Activated B cell treated with CpG ODN at 0.5 μM for 24 hours (primary cell): ENCODE data around the gene GPN1. TPM values are rescaled to one million over a fixed set of nuclear protein-coding genes. Genes with fewer than 3 reads are reported as not detected.

Experiments
- ATAC-seq: fragments of 200-7000 bp; cut with Tn5 transposase; one replicate; pipeline ENCODE4 v1.10.0; 2021; ENCODE audit warnings: low read depth, mild to moderate bottlenecking, moderate library complexity
- CTCF ChIA-PET: fragments of 350-600 bp; sonication (Branson Sonifier 250); formaldehyde crosslinking; loops from one replicate; lab custom pipeline; 2021; ENCODE audit warnings: antibody characterized with exemption; lab: Charles Lee
- POLR2A ChIA-PET: fragments of 350-600 bp; sonication (Branson Sonifier 250); formaldehyde crosslinking; loops from one replicate; lab custom pipeline; 2021; ENCODE audit warnings: antibody characterized with exemption; lab: Charles Lee
- DNase-seq: peaks from one replicate; pipeline ENCODE4 v3.0.0; 2022
- H3K27ac Mint-ChIP-seq: one replicate; pipeline ENCODE4 v1.8.0; 2020; ENCODE audit warnings: mixed read lengths
- H3K27me3 Mint-ChIP-seq: one replicate; pipeline ENCODE4 v1.8.0; 2021; ENCODE audit warnings: mixed read lengths
- H3K36me3 Mint-ChIP-seq: one replicate; pipeline ENCODE4 v1.8.0; 2021; ENCODE audit warnings: low read depth, mixed read lengths
- H3K4me1 Mint-ChIP-seq: one replicate; pipeline ENCODE4 v1.8.0; 2021; ENCODE audit warnings: mixed read lengths
- H3K4me3 Mint-ChIP-seq: one replicate; pipeline ENCODE4 v1.8.0; 2020; ENCODE audit warnings: mild to moderate bottlenecking, mixed read lengths
- H3K9me3 Mint-ChIP-seq: one replicate; pipeline ENCODE4 v1.8.0; 2020; ENCODE audit warnings: mixed read lengths
- CTCF ChIP-seq: fragments of 200-600 bp; IDR thresholded peaks from one replicate; pipeline ENCODE4 v1.8.0; 2022; ENCODE audit warnings: antibody characterized with exemption, mild to moderate bottlenecking
- intact Hi-C: fragments of 100-400 bp; cut with micrococcal nuclease; formaldehyde crosslinking; loops from one replicate; pipeline ENCODE4 v1.15.1; 2024
- total RNA-seq: library from RNA; stranded (reverse); gene quantifications from 2 replicates; pipeline ENCODE4 v1.2.3, GENCODE V29; 2022

GPN1 gene
- total RNA-seq, 1 donor from 2014 or later: 39.3 TPM

GRCh38 chr2:27583390-27583915 is 45.4 kb upstream of the GPN1 start:
- peak overlapping the region; percentile 90 for H3K27ac Mint-ChIP-seq
- POLR2A ChIA-PET: interaction anchor here (0.6 to 1.5 kb wide), 8 partner anchors 9 to 1287 kb away, joined by 3 to 7 read pairs (median 5); partner anchors contain the start of genes CCDC121, GPN1, PPM1G and SLC4A1AP
- H3K9me3 Mint-ChIP-seq: peaks cover 17% of the 10 kb centered on the region
- CTCF ChIA-PET: no interaction called here
- ATAC-seq (no peak), DNase-seq (no peak)
- H3K4me3 Mint-ChIP-seq: peak overlapping the region; percentile 97
- H3K4me1 Mint-ChIP-seq: peaks cover 50% of the 10 kb centered on the region
- peaks cover 29% of the 10 kb centered on the region for H3K36me3 Mint-ChIP-seq
- intact Hi-C loops: loop anchor here (1.0 to 10.0 kb wide), 5 partner anchors 46 to 499 kb away; partner anchors contain the start of genes CAD, CCDC121, GPN1 and GTF3C2
- H3K27me3 Mint-ChIP-seq: peaks cover 2% of the 10 kb centered on the region
- no peak for TF ChIP-seq CTCF

GRCh38 chr2:27584597-27584996 is 44.3 kb upstream of the GPN1 start:
- ChIA-PET POLR2A (interaction anchor here (1.1 kb wide), 1 partner anchor 79 kb away, joined by 3 read pairs; the partner anchor contains the start of genes SLC4A1AP and SUPT7L), CTCF (no interaction called here)
- peak overlapping the region; percentile 97 for H3K4me3 Mint-ChIP-seq
- no peaks in the 10 kb centered on the region for H3K27me3 Mint-ChIP-seq
- H3K36me3 Mint-ChIP-seq: peaks cover 33% of the 10 kb centered on the region
- peaks cover 11% of the 10 kb centered on the region for H3K9me3 Mint-ChIP-seq
- ATAC-seq (no peak), DNase-seq (no peak)
- no peak for TF ChIP-seq CTCF
- no peak overlapping the region for H3K27ac Mint-ChIP-seq
- H3K4me1 Mint-ChIP-seq: peaks cover 52% of the 10 kb centered on the region
- intact Hi-C loops: loop anchor here (10.0 kb wide), 1 partner anchor 500 kb away; the partner anchor contains the start of gene KHK

- intact Hi-C loops: loop anchor here (10.0 kb wide), 1 partner anchor 502 kb away; the partner anchor contains the start of gene KHK
- no peak for TF ChIP-seq CTCF
- ATAC-seq: no peak
- H3K27me3 Mint-ChIP-seq: no peaks in the 10 kb centered on the region
- peaks cover 20% of the 10 kb centered on the region for H3K9me3 Mint-ChIP-seq
- H3K36me3 Mint-ChIP-seq: peaks cover 47% of the 10 kb centered on the region
- no peak for DNase-seq
- ChIA-PET CTCF (interaction anchor here (0.6 kb wide), 1 partner anchor 8 kb away, joined by 3 read pairs; no protein-coding TSS in a partner anchor), POLR2A (interaction anchor here (0.7 kb wide), 1 partner anchor 246 kb away, joined by 5 read pairs; no protein-coding TSS in a partner anchor)
- no peak overlapping the region for H3K4me3 Mint-ChIP-seq
- H3K27ac Mint-ChIP-seq: no peak overlapping the region
- H3K4me1 Mint-ChIP-seq: peaks cover 58% of the 10 kb centered on the region
Observed at GRCh38 chr2:27587025-27587424, 41.8 kb upstream of the GPN1 start.

- ATAC-seq (no peak), DNase-seq (no peak)
- Mint-ChIP-seq H3K27me3 (no peaks in the 10 kb centered on the region), H3K9me3 (peaks cover 18% of the 10 kb centered on the region), H3K4me1 (peaks cover 49% of the 10 kb centered on the region), H3K36me3 (peaks cover 46% of the 10 kb centered on the region), H3K4me3 (no peak overlapping the region), H3K27ac (no peak overlapping the region)
- CTCF ChIA-PET: no interaction called here
- POLR2A ChIA-PET: no interaction called here
- no peak for TF ChIP-seq CTCF
- intact Hi-C loops: loop anchor here (10.0 kb wide), 1 partner anchor 504 kb away; the partner anchor contains the start of gene KHK
Observed at GRCh38 chr2:27588308-27588707, 40.5 kb upstream of the GPN1 start.

GRCh38 chr2:27591745-27592144 is 37.1 kb upstream of the GPN1 start:
- no peaks in the 10 kb centered on the region for H3K27me3 Mint-ChIP-seq
- TF ChIP-seq CTCF: no peak
- ATAC-seq (no peak), DNase-seq (no peak)
- ChIA-PET POLR2A (interaction anchor here (0.7 kb wide), 1 partner anchor 9 kb away, joined by 13 read pairs; no protein-coding TSS in a partner anchor), CTCF (no interaction called here)
- no peak overlapping the region for H3K4me3 Mint-ChIP-seq
- H3K27ac Mint-ChIP-seq: no peak overlapping the region
- H3K36me3 Mint-ChIP-seq: peaks cover 54% of the 10 kb centered on the region
- H3K4me1 Mint-ChIP-seq: peaks cover 23% of the 10 kb centered on the region
- H3K9me3 Mint-ChIP-seq: peaks cover 28% of the 10 kb centered on the region
- intact Hi-C loops: no loop called here
